Kidney (tissue), 14 donors: ENCODE measurements around the gene SCARB1. TPM values are rescaled to one million over a fixed set of nuclear protein-coding genes. Genes with fewer than 3 reads are reported as not detected.

Source experiments
- DNase-seq, 5 donors: peaks; one replicate each; pipeline ENCODE4 v3.0.0-alpha.2; 2013 to 2020
- FAIRE-seq: peaks from 2 replicates; lab custom pipeline; 2012; peaks lifted over from hg19 to GRCh38; lab: Jason Lieb, UNC
- H3K27ac ChIP-seq, 2 donors: one replicate each; pipeline ENCODE4 v1.7.0; 2013; ENCODE audit warnings: low read depth in 2 of 2, low read length in 2 of 2, inconsistent platforms in 1 of 2
- H3K27me3 ChIP-seq: one replicate; pipeline ENCODE4 v1.7.1; 2013; ENCODE audit warnings: low read length, inconsistent platforms; ENCODE audit not compliant: control insufficient read depth, insufficient read depth
- H3K36me3 ChIP-seq, 3 donors: one replicate each; pipeline versions ENCODE4 v1.7.0 to v1.7.1; 2013; ENCODE audit warnings: low read length in 3 of 3, control low read depth in 1 of 3, inconsistent platforms in 1 of 3; ENCODE audit not compliant: insufficient read depth in 3 of 3, control insufficient read depth in 2 of 3
- H3K4me1 ChIP-seq, 3 donors: one replicate each; pipeline versions ENCODE4 v1.7.0 to v1.7.1; 2013; ENCODE audit warnings: low read length in 3 of 3, inconsistent platforms in 1 of 3, low read depth in 1 of 3; ENCODE audit not compliant: control insufficient read depth in 2 of 3, insufficient read depth in 2 of 3
- H3K4me3 ChIP-seq, 3 donors: one replicate each; pipeline versions ENCODE4 v1.7.0 to v1.8.1; 2013; ENCODE audit warnings: low read length in 3 of 3, control low read depth in 1 of 3, inconsistent platforms in 1 of 3
- H3K9ac ChIP-seq, 3 donors: one replicate each; pipeline versions ENCODE4 v1.7.0 to v1.7.1; 2013; ENCODE audit warnings: low read length in 3 of 3, control low read depth in 1 of 3, inconsistent platforms in 1 of 3
- H3K9me3 ChIP-seq, 3 donors: one replicate each; pipeline versions ENCODE4 v1.7.0 to v1.7.1; 2013; ENCODE audit warnings: low read length in 3 of 3, control low read depth in 1 of 3, inconsistent platforms in 1 of 3; ENCODE audit not compliant: control insufficient read depth in 2 of 3, insufficient read depth in 1 of 3
- CTCF ChIP-seq: IDR thresholded peaks from 3 replicates; pipeline ENCODE4 v1.5.1; 2012; ENCODE audit warnings: mild to moderate bottlenecking, moderate library complexity, borderline replicate concordance; ENCODE audit not compliant: insufficient read depth; ENCODE audit errors: extremely low read depth
- intact Hi-C: fragments of 100-400 bp; cut with DNase I; formaldehyde crosslinking; loops from one replicate; pipeline ENCODE4 v1.11.1; 2022
- polyA plus RNA-seq: library from polyadenylated mRNA; stranded (reverse); fragments of 350-450 nt; fragmentation: Illumina TruSeq; extraction: RNeasy Lipid Tissue Mini Kit (QIAGEN cat#74804); gene quantifications from one replicate; pipeline ENCODE4 v1.2.3, GENCODE V29; 2014; ENCODE audit warnings: low read depth, low replicate concordance; ENCODE audit not compliant: insufficient read depth
- total RNA-seq: library from RNA; stranded (reverse); fragmentation: NEBNext Ultra II Directional; extraction: Animal tissue kit (Norgen Biotek cat#: 25700); gene quantifications from one replicate; pipeline ENCODE4 v1.2.1, GENCODE V29; 2021
- donor health status: control.
- donor health status: control.
- donor health status: control.
- donor health status: control.
- donor health status: control.
- donor health status: DM: yes; HTN: yes; CAD: no.
- donor health status: Normal renal cell carcinoma (clear cell type).

Gene SCARB1
- total and polyA plus RNA-seq, 2 donors from 2014 or later = 12.3 to 13.2 TPM

GRCh38 chr12:124786061-124786964 lies 77.4 kb downstream of the SCARB1 start:
- no peaks in the 10 kb centered on the region for H3K4me1 ChIP-seq
- H3K4me3 ChIP-seq = peak overlapping the region; percentile 59 to 85 (median 69)
- peak overlapping the region in 1 of 3 donors; percentile 67 for H3K9ac ChIP-seq
- no peak overlapping the region for H3K27ac ChIP-seq
- FAIRE-seq (no peak), DNase-seq (peak; percentile 92 to 98 (median 95))
- no peaks in the 10 kb centered on the region for H3K36me3 ChIP-seq
- TF ChIP-seq CTCF = no peak
- intact Hi-C loops = no loop called here
- H3K27me3 ChIP-seq = no peaks in the 10 kb centered on the region
- H3K9me3 ChIP-seq = no peaks in the 10 kb centered on the region

- Histone ChIP-seq H3K27ac (no peak overlapping the region), H3K4me3 (no peak overlapping the region), H3K9me3 (no peaks in the 10 kb centered on the region), H3K9ac (no peak overlapping the region), H3K27me3 (no peaks in the 10 kb centered on the region), H3K4me1 (no peaks in the 10 kb centered on the region), H3K36me3 (no peaks in the 10 kb centered on the region)
- FAIRE-seq (no peak), DNase-seq (no peak)
- intact Hi-C loops = no loop called here
- no peak for TF ChIP-seq CTCF
Observed at GRCh38 chr12:124784871-124785572, 78.6 kb downstream of the SCARB1 start.

DNA sequence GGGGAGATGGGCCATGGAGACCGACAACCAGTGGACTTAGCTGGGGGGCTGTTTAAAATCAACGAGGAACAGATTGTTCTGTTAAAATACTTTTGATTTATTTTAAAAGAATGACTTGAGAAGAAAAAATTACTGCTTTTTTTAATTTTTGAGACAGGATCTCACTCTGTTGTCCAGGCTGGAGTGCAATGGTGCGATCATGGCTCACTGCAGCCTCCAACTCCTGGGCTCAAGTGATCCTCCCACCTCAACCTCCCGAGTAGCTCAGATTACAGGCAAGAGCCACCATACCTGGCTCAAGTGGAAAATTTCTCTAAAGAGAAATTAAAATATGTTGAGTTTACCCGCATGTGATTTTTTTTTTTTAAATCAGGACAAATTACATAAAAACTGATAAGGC lies 80.6 kb downstream of the SCARB1 start:
- intact Hi-C loops = no loop called here
- Histone ChIP-seq H3K9me3 (no peaks in the 10 kb centered on the region), H3K27me3 (no peaks in the 10 kb centered on the region), H3K4me3 (no peak overlapping the region), H3K4me1 (no peaks in the 10 kb centered on the region), H3K27ac (no peak overlapping the region), H3K36me3 (no peaks in the 10 kb centered on the region), H3K9ac (no peak overlapping the region)
- no peak for FAIRE-seq
- TF ChIP-seq CTCF = no peak
- DNase-seq = no peak
